SK-N-MC (cell line): ENCODE measurements around the gene ASIC4.

Experiments used
- EZH2 ChIP-seq: fragments of 200-600 bp; sonication (generic); IDR thresholded peaks from one replicate; pipeline ENCODE4 v1.6.1; 2017; ENCODE audit warnings: antibody characterized with exemption
- FOXP2 ChIP-seq: optimal IDR thresholded peaks from 2 replicates; pipeline ENCODE3; 2011; ENCODE audit warnings: mild to moderate bottlenecking, moderate library complexity; ENCODE audit not compliant: insufficient read depth; ENCODE audit errors: extremely low read length, control extremely low read depth
- POLR2AphosphoS5 ChIP-seq: IDR thresholded peaks from 2 replicates; pipeline ENCODE4 v1.6.1; 2012; ENCODE audit warnings: mild to moderate bottlenecking, low read depth, low read length, borderline replicate concordance

- TF ChIP-seq EZH2, result no peak
- TF ChIP-seq FOXP2, result no peak
- no peak for TF ChIP-seq POLR2AphosphoS5
These were observed 67.1 kb downstream of the ASIC4 start for GRCh38 chr2:219581346-219581745.
